OCI-LY7 (cell line): Measurements from ENCODE around the gene ARHGEF3.

Experiments used
- EZH2phosphoT487 ChIP-seq: fragments of 200-600 bp; sonication (generic); IDR thresholded peaks from 2 replicates; pipeline ENCODE4 v1.6.1; 2018; ENCODE audit warnings: low read depth, borderline replicate concordance, mild to moderate bottlenecking, mixed run types, antibody characterized with exemption, low read length, moderate library complexity, mixed read lengths
- TF ChIP-seq, protein P1 (sequence below): fragments of 200-600 bp; sonication (generic); conservative IDR thresholded peaks from 2 replicates; pipeline ENCODE4 v1.5.1; 2014; ENCODE audit warnings: mild to moderate bottlenecking, antibody characterized with exemption, low read length, moderate library complexity, mixed read lengths

DNA sequence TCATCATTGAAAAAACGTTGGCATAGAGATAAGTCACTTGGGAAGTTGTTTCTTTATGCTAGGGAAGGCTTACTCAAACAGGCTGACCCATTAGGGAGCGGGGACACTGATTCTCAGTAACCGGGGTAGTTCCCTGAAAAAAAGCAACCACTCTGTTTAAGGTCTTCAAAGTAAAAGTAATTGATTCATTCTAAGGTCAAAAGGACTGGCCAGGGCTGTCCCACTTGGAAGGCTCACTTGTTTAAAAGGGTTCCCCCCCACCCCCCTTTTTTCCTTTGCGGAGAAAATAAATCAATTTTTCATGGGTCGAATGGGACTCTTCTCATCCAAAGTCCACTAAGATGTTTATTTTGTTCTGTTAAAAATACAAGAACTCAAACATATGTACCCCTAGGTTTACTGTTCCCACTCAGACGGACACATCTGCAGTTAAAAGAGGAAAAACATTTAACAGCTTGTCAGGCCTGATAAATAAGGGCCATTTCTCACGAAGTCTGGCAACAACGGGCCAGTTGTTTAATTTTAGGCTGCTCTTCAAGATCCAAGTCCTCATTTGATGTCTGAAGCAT is 53.0 kb downstream of the ARHGEF3 start:
- TF ChIP-seq, protein P1, sequence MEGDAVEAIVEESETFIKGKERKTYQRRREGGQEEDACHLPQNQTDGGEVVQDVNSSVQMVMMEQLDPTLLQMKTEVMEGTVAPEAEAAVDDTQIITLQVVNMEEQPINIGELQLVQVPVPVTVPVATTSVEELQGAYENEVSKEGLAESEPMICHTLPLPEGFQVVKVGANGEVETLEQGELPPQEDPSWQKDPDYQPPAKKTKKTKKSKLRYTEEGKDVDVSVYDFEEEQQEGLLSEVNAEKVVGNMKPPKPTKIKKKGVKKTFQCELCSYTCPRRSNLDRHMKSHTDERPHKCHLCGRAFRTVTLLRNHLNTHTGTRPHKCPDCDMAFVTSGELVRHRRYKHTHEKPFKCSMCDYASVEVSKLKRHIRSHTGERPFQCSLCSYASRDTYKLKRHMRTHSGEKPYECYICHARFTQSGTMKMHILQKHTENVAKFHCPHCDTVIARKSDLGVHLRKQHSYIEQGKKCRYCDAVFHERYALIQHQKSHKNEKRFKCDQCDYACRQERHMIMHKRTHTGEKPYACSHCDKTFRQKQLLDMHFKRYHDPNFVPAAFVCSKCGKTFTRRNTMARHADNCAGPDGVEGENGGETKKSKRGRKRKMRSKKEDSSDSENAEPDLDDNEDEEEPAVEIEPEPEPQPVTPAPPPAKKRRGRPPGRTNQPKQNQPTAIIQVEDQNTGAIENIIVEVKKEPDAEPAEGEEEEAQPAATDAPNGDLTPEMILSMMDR = no peak
- no peak for TF ChIP-seq EZH2phosphoT487
